ENCODE measurements around the gene ABCB8. TPM values are rescaled to one million over a fixed set of nuclear protein-coding genes. Genes with fewer than 3 reads are reported as not detected.
"Not testable (repeated sequence)": the region's sequence is repeated elsewhere in the genome, so short reads cannot be mapped to it uniquely, and the experiment has no call there.

Gene ABCB8
- total and polyA plus RNA-seq, 9 of the 15 experiments (the other 6 are each of a cell fraction or from before 2014, with no cell fraction given): 7.6 to 106 (median 36.3) TPM

GRCh38 chr7:151025924-151026671 lies 2.2 kb upstream of the ABCB8 start (continued):
- TF ChIP-seq TFAM (CRISPR knock-in tag; conservative IDR thresholded peaks at IDR 0.05): no peak
- TF ChIP-seq JUND (IDR thresholded peaks at IDR 0.05; ENCODE audit: borderline replicate concordance, low read depth, low read length): no peak
- TF ChIP-seq JUND (tag; IDR thresholded peaks at IDR 0.05; ENCODE audit: borderline replicate concordance, low read depth, low read length): no peak; the same call in 2 of the 3 replicates
- TF ChIP-seq HDAC1 (IDR thresholded peaks at IDR 0.05): 0 out of 4 replicates have a peak, but pooled peaks of 1 of the 2 experiments have one; percentile 13

- H4K20me1 ChIP-seq (replicated peaks; ENCODE audit: control insufficient read depth, insufficient read depth, low read length); BruUV-seq (replicated peaks); H3K27me3 ChIP-seq (ENCODE audit: control insufficient read depth in 2 of 2, insufficient read depth in 2 of 2, low read length in 2 of 2); H3K9me3 ChIP-seq (replicated peaks; ENCODE audit: control insufficient read depth, insufficient read depth, low read depth, low read length); H3K9me1 ChIP-seq (ENCODE audit: control insufficient read depth, insufficient read depth, low read length); in situ Hi-C loops (cut with MboI): not testable (repeated sequence)
- Histone ChIP-seq H3K4me2 (ENCODE audit: insufficient read depth, low read length) (peak overlapping the region; percentile 81), H3K4me3 (peak overlapping the region; percentile 58), H3K36me3 (ENCODE audit: control insufficient read depth, insufficient read depth, low read length) (peaks cover 19% of the 10 kb centered on the region; the same call in 2 of the 3 replicates), H3K27ac (ENCODE audit: extremely low read depth, low read depth, low read length) (peak overlapping the region; percentile 73), H2AFZ (ENCODE audit: low read depth, low read length) (peak overlapping the region; percentile 47), H3K79me2 (ENCODE audit: control insufficient read depth, insufficient read depth, low read length) (peaks cover 28% of the 10 kb centered on the region), H3K9ac (ENCODE audit: insufficient read depth in 1 of 2, low read depth in 2 of 2, low read length in 2 of 2) (peak overlapping the region; percentile 39 to 51; a peak in 3 of 4 replicates), H3K4me1 (replicated peaks in 1 of 2; ENCODE audit: control insufficient read depth in 2 of 2, insufficient read depth in 2 of 2, low read length in 2 of 2) (peaks cover 35 to 53% of the 10 kb centered on the region in 2 experiments)
- DNase-seq (ENCODE audit: extremely low read depth in 1 of 4, low spot score in 3 of 4) (peak in 2 of 4 experiments; percentile 58 to 92), ATAC-seq (0 out of 3 replicates have a peak, but pooled peaks have one; percentile 1), FAIRE-seq (peak; percentile 85)
- ChIA-PET POLR2A (interaction anchor here (0.6 to 14.3 kb wide), 10 partner anchors 8 to 225 kb away, joined by 3 to 146 read pairs (median 3); partner anchors contain the start of gene FASTK), CTCF (ENCODE audit: low intra/inter-chr PET ratio) (interaction anchor here (2.4 kb wide), 1 partner anchor 84 kb away, joined by 33 read pairs; no protein-coding TSS in a partner anchor)
- 2% methylated on average over 19 of the region's 19 CpGs for whole genome bisulfite sequencing (ENCODE audit: insufficient coverage, low coverage, missing lambda C conversion rate)
- intact Hi-C loops (cut with micrococcal nuclease): loop anchor here (1.0 kb wide), 1 partner anchor 9 kb away; no protein-coding TSS in a partner anchor
- peak; percentile 96 for TF ChIP-seq CXXC5 (CRISPR knock-in tag; IDR thresholded peaks at IDR 0.05)
- peak in 1 of 2 experiments; percentile 48 for TF ChIP-seq E2F6 (IDR thresholded peaks at IDR 0.05; ENCODE audit: borderline replicate concordance in 1 of 2, extremely low read depth in 1 of 2, insufficient read depth in 1 of 2, insufficient read length in 1 of 2, low read depth in 1 of 2, low read length in 1 of 2, poor library complexity in 1 of 2, severe bottlenecking in 1 of 2)
- TF ChIP-seq CREM (IDR thresholded peaks at IDR 0.05; ENCODE audit: low read depth): peak; percentile 33
- peak; percentile 73 for TF ChIP-seq MXD1 (CRISPR knock-in tag; IDR thresholded peaks at IDR 0.05; ENCODE audit: borderline replicate concordance, poor library complexity, severe bottlenecking)
- peak; percentile 65; the same call in 1 of the 2 replicates for TF ChIP-seq MTA3 (IDR thresholded peaks at IDR 0.05; ENCODE audit: borderline replicate concordance)
- peak; percentile 84; the same call in 1 of the 2 replicates for TF ChIP-seq HMBOX1 (IDR thresholded peaks at IDR 0.05)
- TF ChIP-seq PYGO2 (tag; IDR thresholded peaks at IDR 0.05): peak; percentile 94
- peak; percentile 53; the same call in 1 of the 2 replicates for TF ChIP-seq ELF2 (CRISPR knock-in tag; IDR thresholded peaks at IDR 0.05)
- peak; percentile 80 for TF ChIP-seq SMARCA4 (IDR thresholded peaks at IDR 0.05)
These were observed 1.2 kb upstream of the ABCB8 start for GRCh38 chr7:151026771-151027727.

Measured in K562 (cell line).